Transverse colon (tissue), 4 donors: ENCODE measurements around the gene CDS1.

Experiments
- CTCF ChIP-seq, 5 experiments: fragments of 200-600 bp in 3 of 5; fragments of 450-650 bp in 2 of 5; sonication (generic) in 3 of 5; IDR thresholded peaks; 1 replicate in 2 of 5; 2 replicates in 3 of 5; pipeline ENCODE4 v1.5.1; 2016 to 2017; ENCODE audit warnings: antibody characterized with exemption in 5 of 5, inconsistent platforms in 3 of 5, mild to moderate bottlenecking in 2 of 5, moderate library complexity in 1 of 5
- POLR2A ChIP-seq: fragments of 450-650 bp; IDR thresholded peaks from one replicate; pipeline ENCODE4 v1.6.1; 2016; ENCODE audit warnings: antibody characterized with exemption, mild to moderate bottlenecking, moderate library complexity
- POLR2AphosphoS5 ChIP-seq, 3 donors: sonication (generic); formaldehyde crosslinking; IDR thresholded peaks; one replicate each; pipeline ENCODE4 v1.6.1; 2016; ENCODE audit warnings: antibody characterized with exemption in 3 of 3

- no peak for TF ChIP-seq CTCF (IDR thresholded peaks at IDR 0.05)
- TF ChIP-seq POLR2A: no peak
- no peak for TF ChIP-seq POLR2AphosphoS5 (IDR thresholded peaks at IDR 0.05)
Measured at GRCh38 chr4:84644087-84644486, 61.2 kb downstream of the CDS1 start.
